ENCODE results near the gene NATD1.
A peak's percentile ranks its signal among the peaks of the same experiment; 100 is the strongest.

NATD1 gene, protein sequence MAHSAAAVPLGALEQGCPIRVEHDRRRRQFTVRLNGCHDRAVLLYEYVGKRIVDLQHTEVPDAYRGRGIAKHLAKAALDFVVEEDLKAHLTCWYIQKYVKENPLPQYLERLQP

DNA sequence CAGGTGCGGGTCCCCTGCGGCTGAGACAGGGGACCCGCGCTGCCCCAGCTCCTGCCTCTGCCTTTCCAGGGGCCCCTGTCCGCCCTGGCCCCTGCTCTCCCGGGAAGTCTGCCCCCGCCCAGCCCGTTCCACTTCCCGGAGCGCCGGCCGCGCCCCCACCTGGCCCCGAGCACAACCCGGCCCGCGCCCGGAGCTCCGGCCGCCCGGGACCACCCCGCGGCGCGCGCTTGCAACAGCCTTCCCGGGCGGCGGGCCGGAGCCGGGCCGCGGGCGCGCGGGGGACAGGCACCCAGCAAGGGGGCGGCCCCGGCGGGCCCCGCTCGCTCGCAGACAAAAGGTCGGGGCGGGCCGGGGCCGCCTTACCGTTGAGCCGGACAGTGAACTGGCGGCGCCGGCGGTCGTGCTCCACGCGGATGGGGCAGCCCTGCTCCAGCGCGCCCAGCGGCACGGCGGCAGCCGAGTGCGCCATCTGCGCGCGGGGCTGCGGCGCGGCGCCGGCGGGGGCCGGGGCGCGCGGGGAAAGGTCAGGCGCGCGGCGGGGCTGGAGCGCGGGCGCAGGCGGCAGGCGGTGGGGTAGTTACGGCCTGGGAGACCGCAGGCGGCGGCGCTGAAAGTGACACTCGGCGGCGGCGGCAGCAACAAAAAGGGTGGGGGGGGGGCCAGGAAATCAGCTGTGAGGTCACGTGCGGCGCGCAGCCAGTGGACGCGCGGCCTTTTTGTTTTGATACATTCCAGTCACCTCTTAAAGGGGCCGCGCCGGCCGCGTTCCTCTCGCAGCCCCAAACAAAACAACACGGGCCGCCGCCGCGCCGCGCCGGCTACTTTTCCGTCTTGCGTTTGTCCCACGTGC lies at the start of gene NATD1:
TSS of gene NATD1 (minus strand) at position 615 of the 850 bp plus-strand sequence. CDS start at position 469, 146 bp downstream.
- ATAC-seq (ENCODE audit: insufficient read depth, low read depth) = peak; percentile 88
- Histone ChIP-seq H3K9me3 (ENCODE audit: insufficient read depth, low read length, severe bottlenecking) (no peaks in the 10 kb centered on the region), H3K4me2 (ENCODE audit: insufficient read depth, low read length) (peak within 1 kb of the TSS; percentile 92), H3K4me1 (ENCODE audit: insufficient read depth, low read length) (peaks cover 13% of the 10 kb centered on the region), H2AFZ (ENCODE audit: low read depth, low read length) (peak within 1 kb of the TSS; percentile 79), H3K9ac (ENCODE audit: low read depth, low read length) (peak within 1 kb of the TSS; percentile 51), H3K27me3 (ENCODE audit: insufficient read depth, low read length, poor library complexity) (peaks cover 30% of the 10 kb centered on the region), H4K20me1 (ENCODE audit: insufficient read depth, low read length) (peaks cover 2% of the 10 kb centered on the region; the same call in 1 of the 2 replicates), H3K4me3 (ENCODE audit: low read depth in 1 of 2, low read length in 2 of 2) (peak within 1 kb of the TSS; percentile 38 to 61; a peak in 3 of 4 replicates), H3K27ac (ENCODE audit: low read length) (no peak within 1 kb of the TSS), H3K79me2 (ENCODE audit: insufficient read depth, low read length) (no peaks in the 10 kb centered on the region), H3K36me3 (ENCODE audit: insufficient read depth, low read length) (no peaks in the 10 kb centered on the region)
- peak; percentile 77 for DNase-seq
- TF ChIP-seq, protein P1, sequence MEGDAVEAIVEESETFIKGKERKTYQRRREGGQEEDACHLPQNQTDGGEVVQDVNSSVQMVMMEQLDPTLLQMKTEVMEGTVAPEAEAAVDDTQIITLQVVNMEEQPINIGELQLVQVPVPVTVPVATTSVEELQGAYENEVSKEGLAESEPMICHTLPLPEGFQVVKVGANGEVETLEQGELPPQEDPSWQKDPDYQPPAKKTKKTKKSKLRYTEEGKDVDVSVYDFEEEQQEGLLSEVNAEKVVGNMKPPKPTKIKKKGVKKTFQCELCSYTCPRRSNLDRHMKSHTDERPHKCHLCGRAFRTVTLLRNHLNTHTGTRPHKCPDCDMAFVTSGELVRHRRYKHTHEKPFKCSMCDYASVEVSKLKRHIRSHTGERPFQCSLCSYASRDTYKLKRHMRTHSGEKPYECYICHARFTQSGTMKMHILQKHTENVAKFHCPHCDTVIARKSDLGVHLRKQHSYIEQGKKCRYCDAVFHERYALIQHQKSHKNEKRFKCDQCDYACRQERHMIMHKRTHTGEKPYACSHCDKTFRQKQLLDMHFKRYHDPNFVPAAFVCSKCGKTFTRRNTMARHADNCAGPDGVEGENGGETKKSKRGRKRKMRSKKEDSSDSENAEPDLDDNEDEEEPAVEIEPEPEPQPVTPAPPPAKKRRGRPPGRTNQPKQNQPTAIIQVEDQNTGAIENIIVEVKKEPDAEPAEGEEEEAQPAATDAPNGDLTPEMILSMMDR (IDR thresholded peaks at IDR 0.05; ENCODE audit: borderline replicate concordance, extremely low read depth, low read length, poor library complexity, severe bottlenecking) = no peak
- peak; percentile 82 for TF ChIP-seq EZH2 (IDR thresholded peaks at IDR 0.05; ENCODE audit: borderline replicate concordance, low read depth, low read length, severe bottlenecking)

DNA sequence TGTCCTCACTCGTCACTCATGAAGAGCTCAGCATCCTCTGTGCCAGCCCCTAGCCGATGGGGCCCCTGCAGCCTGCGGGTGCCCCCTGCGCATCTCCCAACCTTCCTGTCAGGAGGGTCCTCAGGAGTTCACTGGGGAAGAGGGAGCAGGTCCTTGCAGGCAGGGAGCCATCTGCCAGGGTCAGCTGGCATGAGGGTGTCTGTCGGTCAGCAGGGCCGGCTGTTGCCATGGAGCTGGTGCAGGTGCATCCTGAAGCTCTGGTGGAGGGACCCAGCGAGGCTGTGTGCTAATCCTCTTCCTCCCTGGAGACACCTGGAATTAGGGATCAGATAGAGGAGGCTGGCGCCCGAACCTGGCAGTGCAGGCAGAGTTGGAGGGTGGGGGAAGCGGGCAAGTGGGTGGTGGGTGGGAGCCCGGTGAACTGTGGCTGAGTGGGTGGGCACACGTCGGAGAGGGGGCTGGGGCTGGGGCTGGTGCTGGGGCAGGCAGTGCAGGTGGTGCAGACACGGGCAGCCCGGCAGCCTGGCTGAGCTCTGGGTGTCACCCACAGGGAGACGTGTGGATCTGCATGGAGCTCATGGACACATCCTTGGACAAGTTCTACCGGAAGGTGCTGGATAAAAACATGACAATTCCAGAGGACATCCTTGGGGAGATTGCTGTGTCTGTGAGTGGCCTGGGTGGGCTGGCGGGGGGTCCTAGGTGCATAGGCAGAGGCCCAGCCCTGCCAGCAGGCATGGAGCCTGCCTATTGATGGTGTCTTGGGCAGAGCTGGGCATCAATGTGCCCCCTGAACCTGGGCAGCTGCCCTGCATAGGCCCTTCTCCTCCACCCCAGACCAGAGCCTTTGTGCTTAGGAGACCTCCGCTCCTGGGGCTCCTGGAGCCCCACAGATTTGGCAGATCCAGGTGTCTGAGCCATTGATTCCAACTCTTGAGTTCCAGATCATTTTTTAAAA lies 48.7 kb upstream of the NATD1 start:
- H3K9ac ChIP-seq (ENCODE audit: low read depth, low read length) = no peak overlapping the region
- peaks cover 9% of the 10 kb centered on the region for H4K20me1 ChIP-seq (ENCODE audit: insufficient read depth, low read length)
- peaks cover 8% of the 10 kb centered on the region for H3K9me3 ChIP-seq (ENCODE audit: insufficient read depth, low read length, severe bottlenecking)
- no peak overlapping the region for H2AFZ ChIP-seq (ENCODE audit: low read depth, low read length)
- peaks cover 39% of the 10 kb centered on the region for H3K36me3 ChIP-seq (ENCODE audit: insufficient read depth, low read length)
- H3K4me3 ChIP-seq (ENCODE audit: low read depth in 1 of 2, low read length in 2 of 2) = no peak overlapping the region
- TF ChIP-seq, protein P1 (IDR thresholded peaks at IDR 0.05; ENCODE audit: borderline replicate concordance, extremely low read depth, low read length, poor library complexity, severe bottlenecking) = no peak
- no peak for TF ChIP-seq EZH2 (IDR thresholded peaks at IDR 0.05; ENCODE audit: borderline replicate concordance, low read depth, low read length, severe bottlenecking)
- no peak overlapping the region for H3K4me2 ChIP-seq (ENCODE audit: insufficient read depth, low read length)
- H3K27me3 ChIP-seq (ENCODE audit: insufficient read depth, low read length, poor library complexity) = no peaks in the 10 kb centered on the region
- no peaks in the 10 kb centered on the region for H3K79me2 ChIP-seq (ENCODE audit: insufficient read depth, low read length)
- ATAC-seq (ENCODE audit: insufficient read depth, low read depth) = no peak
- no peak for DNase-seq
- no peaks in the 10 kb centered on the region for H3K4me1 ChIP-seq (ENCODE audit: insufficient read depth, low read length)
- no peak overlapping the region for H3K27ac ChIP-seq (ENCODE audit: low read length)

DNA sequence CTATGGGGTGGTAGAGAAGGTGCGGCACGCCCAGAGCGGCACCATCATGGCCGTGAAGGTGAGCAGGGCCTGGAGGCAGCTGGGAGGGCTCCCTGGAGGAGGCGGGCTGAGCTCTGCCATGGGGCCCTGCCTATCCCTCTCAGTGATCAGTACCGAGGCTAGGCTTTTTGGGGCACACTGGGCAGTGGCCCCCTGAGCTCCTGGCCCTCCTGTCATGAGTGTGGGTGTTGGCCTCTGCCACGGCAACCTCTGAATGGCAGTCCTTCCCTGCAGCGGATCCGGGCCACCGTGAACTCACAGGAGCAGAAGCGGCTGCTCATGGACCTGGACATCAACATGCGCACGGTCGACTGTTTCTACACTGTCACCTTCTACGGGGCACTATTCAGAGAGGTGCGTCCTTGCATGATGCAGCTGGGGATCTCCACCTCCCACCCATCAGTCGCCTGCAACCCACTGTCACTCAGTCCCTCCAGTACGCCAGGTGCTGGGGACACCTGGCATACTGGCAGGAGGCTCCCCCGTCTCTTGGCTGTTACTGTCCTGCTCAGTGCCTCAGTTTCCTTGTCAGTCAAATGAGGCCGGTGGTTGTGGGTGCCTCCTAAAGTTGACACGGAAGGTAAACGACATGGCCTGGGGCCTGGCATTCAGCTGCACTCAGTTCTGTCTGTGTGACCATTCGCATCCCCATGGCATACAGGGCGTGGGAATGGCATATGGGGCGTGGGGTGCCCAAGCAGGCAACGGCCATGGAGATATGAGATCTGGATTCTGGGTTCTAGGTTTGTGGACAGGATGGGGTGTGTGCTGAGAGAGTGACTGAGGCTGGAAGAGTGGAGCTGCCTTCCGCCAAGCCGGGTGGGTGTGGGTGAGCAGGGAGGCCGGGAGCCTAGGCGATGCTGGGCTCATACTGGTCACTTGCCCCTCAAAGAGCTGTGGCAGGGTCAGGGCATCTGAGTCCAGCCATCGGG lies 47.7 kb upstream of the NATD1 start:
- H2AFZ ChIP-seq (ENCODE audit: low read depth, low read length) = no peak overlapping the region
- no peak for ATAC-seq (ENCODE audit: insufficient read depth, low read depth)
- H3K4me3 ChIP-seq (ENCODE audit: low read depth in 1 of 2, low read length in 2 of 2) = no peak overlapping the region
- H3K27me3 ChIP-seq (ENCODE audit: insufficient read depth, low read length, poor library complexity) = no peaks in the 10 kb centered on the region
- H4K20me1 ChIP-seq (ENCODE audit: insufficient read depth, low read length) = peaks cover 9% of the 10 kb centered on the region
- no peak for TF ChIP-seq EZH2 (IDR thresholded peaks at IDR 0.05; ENCODE audit: borderline replicate concordance, low read depth, low read length, severe bottlenecking)
- TF ChIP-seq, protein P1 (IDR thresholded peaks at IDR 0.05; ENCODE audit: borderline replicate concordance, extremely low read depth, low read length, poor library complexity, severe bottlenecking) = no peak
- peaks cover 8% of the 10 kb centered on the region for H3K9me3 ChIP-seq (ENCODE audit: insufficient read depth, low read length, severe bottlenecking)
- no peak overlapping the region for H3K9ac ChIP-seq (ENCODE audit: low read depth, low read length)
- H3K27ac ChIP-seq (ENCODE audit: low read length) = no peak overlapping the region
- H3K4me2 ChIP-seq (ENCODE audit: insufficient read depth, low read length) = no peak overlapping the region
- no peaks in the 10 kb centered on the region for H3K79me2 ChIP-seq (ENCODE audit: insufficient read depth, low read length)
- DNase-seq = no peak
- no peaks in the 10 kb centered on the region for H3K4me1 ChIP-seq (ENCODE audit: insufficient read depth, low read length)
- peaks cover 39% of the 10 kb centered on the region for H3K36me3 ChIP-seq (ENCODE audit: insufficient read depth, low read length)
